H1 (cell line): ENCODE results near the gene MKI67. TPM values are rescaled to one million over a fixed set of nuclear protein-coding genes. Genes with fewer than 3 reads are reported as not detected.

Experiments
- ZNF274 ChIP-seq: IDR thresholded peaks from 2 replicates; pipeline ENCODE4 v1.7.0; 2012; ENCODE audit warnings: low read length, borderline replicate concordance; ENCODE audit errors: extremely low read depth
- polyA plus RNA-seq, 7 experiments: library from polyadenylated mRNA; depleted of rRNA in 3 of 7; stranded (reverse) in 5 of 7; unstranded in 2 of 7; fragments of >200 nt in 5 of 7; fragments of 200-250 nt in 2 of 7; gene quantifications; 1 replicate in 5 of 7; 2 replicates in 1 of 7; 4 replicates in 1 of 7; pipeline versions ENCODE4 v1.2.1 to v1.2.3, GENCODE V29; 2011 to 2013; ENCODE audit warnings: missing spikeins in 2 of 7, mixed read lengths in 2 of 7
- total RNA-seq: library from RNA; stranded (reverse); fragmentation: NEBNext Ultra II Directional; extraction: Animal tissue kit (Norgen Biotek cat#: 25700); gene quantifications from 2 replicates; pipeline ENCODE4 v1.2.1, GENCODE V29; 2021

Gene MKI67
- total and polyA plus RNA-seq, 2 of the 8 experiments (the other 6 are each of a cell fraction or from before 2014, with no cell fraction given), result 15.8 to 85.1 TPM

DNA sequence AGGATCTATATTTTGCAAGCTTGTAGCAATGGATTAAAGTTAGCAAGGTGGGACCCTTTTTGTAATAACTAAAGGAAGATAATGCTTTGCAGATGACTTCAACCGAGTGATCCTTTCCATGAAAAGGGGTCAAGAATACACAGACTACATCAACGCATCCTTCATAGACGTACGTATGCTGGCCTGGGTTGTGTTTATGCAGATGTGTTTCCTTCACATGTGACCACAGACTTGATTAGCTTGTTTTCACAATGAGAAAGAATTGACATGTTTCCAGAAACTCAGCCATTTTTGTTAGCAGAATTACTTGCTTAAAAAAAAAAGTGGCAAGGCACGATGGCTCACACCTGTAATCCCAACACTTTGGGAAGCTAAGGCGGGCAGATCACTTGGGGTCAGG, 54.2 kb downstream of the MKI67 start (continued):
- no peak for TF ChIP-seq ZNF274
